ENCODE results near the gene SLC4A1. TPM values are rescaled to one million over a fixed set of nuclear protein-coding genes. Genes with fewer than 3 reads are reported as not detected.

SLC4A1 gene
- total and polyA plus RNA-seq, 10 donors, result 0.04 to 315 (median 10.3) TPM

- intact Hi-C loops (cut with DNase I; ENCODE audit: low total_unique reads), result no loop called here
- Histone ChIP-seq H3K9me3 (no peaks in the 10 kb centered on the region), H3K4me3 (no peak overlapping the region), H3K27me3 (replicated peaks in 1 of 7) (peaks cover 0 to 6% (median 0%) of the 10 kb centered on the region in 7 donors), H3K27ac (no peak overlapping the region), H3K4me1 (no peaks in the 10 kb centered on the region), H3K36me3 (no peaks in the 10 kb centered on the region)
- no peak for TF ChIP-seq POLR2A (IDR thresholded peaks at IDR 0.05)
- no peak for TF ChIP-seq POLR2AphosphoS5 (IDR thresholded peaks at IDR 0.05)
- TF ChIP-seq CTCF (IDR thresholded peaks at IDR 0.05 in 8 of 11, conservative IDR thresholded peaks at IDR 0.05 in 3 of 11), result no peak
- 74 to 80% (median 78%) methylated on average over 10 of the region's 10 CpGs for WGBS, 5 donors
- DNase-seq, result no peak
Observed at GRCh38 chr17:44254361-44255095, 13.4 kb downstream of the SLC4A1 start.

- H3K4me1 ChIP-seq, result peaks cover 1 to 12% (median 8%) of the 10 kb centered on the region in 6 donors
- TF ChIP-seq CTCF (IDR thresholded peaks at IDR 0.05 in 8 of 11, conservative IDR thresholded peaks at IDR 0.05 in 3 of 11), result no peak
- no peak for TF ChIP-seq POLR2A (IDR thresholded peaks at IDR 0.05)
- TF ChIP-seq POLR2AphosphoS5 (IDR thresholded peaks at IDR 0.05), result no peak
- no peak overlapping the region for H3K27ac ChIP-seq
- H3K4me3 ChIP-seq, result no peak overlapping the region
- no peaks in the 10 kb centered on the region for H3K9me3 ChIP-seq
- H3K36me3 ChIP-seq, result no peaks in the 10 kb centered on the region
- no peak for DNase-seq
- intact Hi-C loops (cut with DNase I; ENCODE audit: low total_unique reads), result no loop called here
- WGBS, 5 donors, result 75 to 82% (median 77%) methylated on average over 10 to 14 of the region's 14 CpGs
- peaks cover 0 to 6% (median 0%) of the 10 kb centered on the region in 7 donors for H3K27me3 ChIP-seq (replicated peaks in 1 of 7)
Observed at GRCh38 chr17:44253006-44253405, 14.9 kb downstream of the SLC4A1 start.

GRCh38 chr17:44251062-44251461, 16.9 kb downstream of the SLC4A1 start:
- Histone ChIP-seq H3K27ac (no peak overlapping the region), H3K9me3 (no peaks in the 10 kb centered on the region), H3K4me1 (peaks cover 15 to 32% (median 27%) of the 10 kb centered on the region in 6 donors), H3K36me3 (no peaks in the 10 kb centered on the region), H3K4me3 (no peak overlapping the region), H3K27me3 (replicated peaks in 1 of 7) (peaks cover 0 to 6% (median 0%) of the 10 kb centered on the region in 7 donors)
- intact Hi-C loops (cut with DNase I; ENCODE audit: low total_unique reads), result no loop called here
- no peak for DNase-seq
- TF ChIP-seq POLR2A (IDR thresholded peaks at IDR 0.05) (no peak), POLR2AphosphoS5 (IDR thresholded peaks at IDR 0.05) (no peak), CTCF (IDR thresholded peaks at IDR 0.05 in 8 of 11, conservative IDR thresholded peaks at IDR 0.05 in 3 of 11) (no peak)
- WGBS, 5 donors, result 94 to 96% (median 95%) methylated on average over 10 to 17 of the region's 17 CpGs

GRCh38 chr17:44249501-44250246, 18.3 kb downstream of the SLC4A1 start:
- Histone ChIP-seq H3K36me3 (no peaks in the 10 kb centered on the region), H3K4me3 (no peak overlapping the region), H3K27me3 (replicated peaks in 1 of 7) (peaks cover 0 to 6% (median 0%) of the 10 kb centered on the region in 7 donors), H3K9me3 (no peaks in the 10 kb centered on the region), H3K4me1 (peaks cover 24 to 43% (median 35%) of the 10 kb centered on the region in 6 donors), H3K27ac (no peak overlapping the region)
- TF ChIP-seq POLR2A (IDR thresholded peaks at IDR 0.05) (no peak), POLR2AphosphoS5 (IDR thresholded peaks at IDR 0.05) (no peak), CTCF (IDR thresholded peaks at IDR 0.05 in 8 of 11, conservative IDR thresholded peaks at IDR 0.05 in 3 of 11) (no peak)
- WGBS, 5 donors, result 81 to 85% (median 84%) methylated on average over 8 to 9 of the region's 9 CpGs
- no peak for DNase-seq
- intact Hi-C loops (cut with DNase I; ENCODE audit: low total_unique reads), result no loop called here

Data from spleen (tissue), 11 donors.